ENCODE data around the gene NAV2. TPM values are rescaled to one million over a fixed set of nuclear protein-coding genes. Genes with fewer than 3 reads are reported as not detected.

NAV2 gene
- total and polyA plus RNA-seq, 3 donors from 2014 or later = 3.4 to 6.0 (median 3.9) TPM

GRCh38 chr11:20053572-20053971 is 340.9 kb downstream of the NAV2 start:
- H3K4me3 ChIP-seq = no peak overlapping the region
- no peaks in the 10 kb centered on the region for H3K36me3 ChIP-seq (ENCODE audit: low read depth, missing control alignments)
- 93 to 95% methylated on average over 4 of the region's 4 CpGs for WGBS, 2 donors
- no peak overlapping the region for H3K27ac ChIP-seq
- DNase-seq = no peak
- no peak for TF ChIP-seq CTCF (IDR thresholded peaks at IDR 0.05)
- no peak for TF ChIP-seq POLR2A (IDR thresholded peaks at IDR 0.05)
- no peaks in the 10 kb centered on the region for H3K4me1 ChIP-seq
- intact Hi-C loops (cut with DNase I; ENCODE audit: low total_unique reads) = no loop called here
- no peaks in the 10 kb centered on the region for H3K9me3 ChIP-seq
- H3K27me3 ChIP-seq = no peaks in the 10 kb centered on the region

GRCh38 chr11:20054584-20054983 is 341.9 kb downstream of the NAV2 start:
- no peak overlapping the region for H3K27ac ChIP-seq
- no peak for TF ChIP-seq POLR2A (IDR thresholded peaks at IDR 0.05)
- TF ChIP-seq CTCF (IDR thresholded peaks at IDR 0.05) = no peak
- no peaks in the 10 kb centered on the region for H3K4me1 ChIP-seq
- no peaks in the 10 kb centered on the region for H3K9me3 ChIP-seq
- WGBS, 2 donors = 92 to 98% methylated on average over 1 of the region's 1 CpG
- intact Hi-C loops (cut with DNase I; ENCODE audit: low total_unique reads) = no loop called here
- H3K36me3 ChIP-seq (ENCODE audit: low read depth, missing control alignments) = no peaks in the 10 kb centered on the region
- no peak overlapping the region for H3K4me3 ChIP-seq
- H3K27me3 ChIP-seq = no peaks in the 10 kb centered on the region
- no peak for DNase-seq

- Histone ChIP-seq H3K4me3 (no peak overlapping the region), H3K27ac (no peak overlapping the region), H3K4me1 (no peaks in the 10 kb centered on the region), H3K36me3 (ENCODE audit: low read depth, missing control alignments) (no peaks in the 10 kb centered on the region), H3K9me3 (no peaks in the 10 kb centered on the region), H3K27me3 (no peaks in the 10 kb centered on the region)
- no peak for DNase-seq
- intact Hi-C loops (cut with DNase I; ENCODE audit: low total_unique reads) = no loop called here
- 47 to 65% methylated on average over 2 of the region's 2 CpGs for WGBS, 2 donors
- no peak for TF ChIP-seq POLR2A (IDR thresholded peaks at IDR 0.05)
- TF ChIP-seq CTCF (IDR thresholded peaks at IDR 0.05) = no peak
Measured at GRCh38 chr11:20055312-20055711, 342.7 kb downstream of the NAV2 start.

- intact Hi-C loops (cut with DNase I; ENCODE audit: low total_unique reads) = no loop called here
- Histone ChIP-seq H3K4me1 (no peaks in the 10 kb centered on the region), H3K9me3 (no peaks in the 10 kb centered on the region), H3K27ac (no peak overlapping the region), H3K4me3 (no peak overlapping the region), H3K27me3 (no peaks in the 10 kb centered on the region), H3K36me3 (ENCODE audit: low read depth, missing control alignments) (no peaks in the 10 kb centered on the region)
- no peak for DNase-seq
- TF ChIP-seq CTCF (IDR thresholded peaks at IDR 0.05) (no peak), POLR2A (IDR thresholded peaks at IDR 0.05) (no peak)
- 79 to 89% methylated on average over 8 of the region's 8 CpGs for WGBS, 2 donors
Measured at GRCh38 chr11:20056109-20056949, 343.7 kb downstream of the NAV2 start.

Data from testis (tissue), 3 donors.